IPS-20b (cell line): ENCODE results near the gene DIAPH2.

Source experiments
- H3K27ac ChIP-seq: one replicate; pipeline ENCODE4 v1.5.1; 2013; ENCODE audit warnings: low read length
- H3K27me3 ChIP-seq: 2 replicates; pipeline ENCODE4 v1.6.1; 2013; ENCODE audit warnings: mild to moderate bottlenecking, low read length, inconsistent platforms; ENCODE audit not compliant: insufficient read depth
- H3K36me3 ChIP-seq: 2 replicates; pipeline ENCODE4 v1.6.1; 2013; ENCODE audit warnings: low read depth, mild to moderate bottlenecking, inconsistent platforms, low read length, moderate library complexity; ENCODE audit not compliant: insufficient read depth
- H3K4me1 ChIP-seq: 2 replicates; pipeline ENCODE4 v1.6.1; 2013; ENCODE audit warnings: mild to moderate bottlenecking, control low read depth, inconsistent platforms, low read length, moderate library complexity; ENCODE audit not compliant: insufficient read depth
- H3K4me3 ChIP-seq: 2 replicates; pipeline ENCODE4 v1.5.1; 2013; ENCODE audit warnings: mild to moderate bottlenecking, low read length, inconsistent platforms
- H3K9ac ChIP-seq: 2 replicates; pipeline ENCODE4 v1.6.1; 2013; ENCODE audit warnings: low read depth, mild to moderate bottlenecking, inconsistent platforms, low read length, moderate library complexity
- H3K9me3 ChIP-seq: 2 replicates; pipeline ENCODE4 v1.6.1; 2013; ENCODE audit warnings: mild to moderate bottlenecking, low read depth, low read length, inconsistent platforms; ENCODE audit not compliant: insufficient read depth

Gene DIAPH2

DNA sequence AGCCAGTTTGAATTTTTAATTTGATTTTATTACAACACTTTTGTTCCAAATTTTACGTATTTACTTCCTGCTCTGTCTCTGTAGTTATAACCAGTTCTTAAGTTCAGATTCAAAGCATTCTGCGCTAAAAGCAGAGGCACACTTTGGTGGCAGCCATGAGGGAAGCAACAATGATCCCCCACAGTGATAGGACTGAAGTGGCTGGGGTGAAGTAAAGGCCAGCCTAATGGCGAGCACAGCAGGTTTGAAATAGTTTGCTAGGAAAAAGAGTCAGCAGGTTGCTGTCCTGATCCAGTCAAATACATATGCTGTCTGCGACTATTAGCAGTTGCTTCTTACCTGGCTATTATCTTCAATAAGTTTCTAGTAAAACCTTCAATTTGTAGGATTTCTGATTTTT, 375.4 kb downstream of the DIAPH2 start:
- Histone ChIP-seq H3K9me3 (no peaks in the 10 kb centered on the region), H3K4me1 (no peaks in the 10 kb centered on the region; the same call in 1 of the 2 replicates), H3K27me3 (peaks cover 13% of the 10 kb centered on the region; the same call in 1 of the 2 replicates), H3K27ac (no peak overlapping the region), H3K4me3 (no peak overlapping the region), H3K9ac (no peak overlapping the region), H3K36me3 (no peaks in the 10 kb centered on the region)

DNA sequence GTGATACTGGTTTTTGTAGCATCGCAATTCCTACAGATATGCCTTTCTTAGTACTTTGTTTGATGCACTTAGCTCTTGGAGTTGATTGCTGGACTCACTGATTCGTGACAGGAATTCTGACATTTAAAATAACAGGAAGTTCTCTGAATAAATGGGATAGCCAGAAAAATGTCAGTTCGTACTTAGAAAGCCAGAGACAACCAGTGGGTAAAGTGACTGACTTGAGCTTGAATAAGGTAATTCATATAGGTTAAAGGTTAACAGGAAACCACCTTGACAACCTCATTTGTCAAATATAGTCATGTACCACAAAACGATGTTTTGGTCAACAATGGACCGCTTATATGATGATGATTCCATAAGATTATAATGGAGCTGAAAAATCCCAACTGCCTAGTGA, 380.4 kb downstream of the DIAPH2 start:
- H3K27me3 ChIP-seq: no peaks in the 10 kb centered on the region; the same call in 1 of the 2 replicates
- H3K4me3 ChIP-seq: no peak overlapping the region
- no peaks in the 10 kb centered on the region for H3K9me3 ChIP-seq
- H3K4me1 ChIP-seq: no peaks in the 10 kb centered on the region; the same call in 1 of the 2 replicates
- H3K27ac ChIP-seq: no peak overlapping the region
- no peaks in the 10 kb centered on the region for H3K36me3 ChIP-seq
- no peak overlapping the region for H3K9ac ChIP-seq

DNA sequence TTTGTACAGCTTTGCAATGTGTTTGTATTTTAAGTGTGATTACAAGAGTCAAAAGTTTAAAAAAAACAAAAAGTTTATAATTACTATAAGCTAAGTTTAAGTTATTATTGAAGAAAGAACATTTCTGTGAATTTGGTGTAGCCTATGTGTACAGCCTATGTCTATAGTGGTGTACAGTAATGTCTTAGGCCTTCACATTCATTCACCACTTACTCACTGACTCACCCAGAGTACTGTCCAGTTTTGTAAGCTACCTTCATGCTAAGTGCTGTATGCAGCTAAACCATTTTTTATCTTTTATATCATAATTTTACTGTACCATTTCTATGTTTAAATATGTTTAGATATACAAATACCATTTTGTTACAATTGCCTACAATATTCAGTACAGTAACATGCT, 381.3 kb downstream of the DIAPH2 start:
- H3K9me3 ChIP-seq: no peaks in the 10 kb centered on the region
- no peak overlapping the region for H3K27ac ChIP-seq
- H3K4me1 ChIP-seq: no peaks in the 10 kb centered on the region
- H3K4me3 ChIP-seq: no peak overlapping the region
- H3K36me3 ChIP-seq: no peaks in the 10 kb centered on the region
- no peak overlapping the region for H3K9ac ChIP-seq
- no peaks in the 10 kb centered on the region; the same call in 1 of the 2 replicates for H3K27me3 ChIP-seq

DNA sequence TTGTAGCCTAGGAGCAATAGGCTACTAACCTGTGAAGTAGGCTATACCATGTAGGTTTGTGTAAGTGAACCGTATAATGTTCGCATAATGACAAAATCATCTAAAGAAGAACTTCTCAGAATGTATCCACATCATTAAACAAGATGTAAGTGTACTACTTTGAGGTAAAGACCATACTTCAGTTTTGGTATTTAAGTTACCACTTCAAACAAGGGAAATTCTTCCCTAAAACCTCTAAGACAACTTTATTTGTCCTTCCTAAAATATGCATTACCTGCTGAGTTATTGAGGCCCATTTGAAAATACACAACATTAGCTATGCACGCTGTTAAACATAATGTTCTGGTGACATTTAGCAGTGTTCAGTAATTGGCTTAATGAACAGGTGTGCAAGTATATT, 381.7 kb downstream of the DIAPH2 start:
- Histone ChIP-seq H3K4me1 (no peaks in the 10 kb centered on the region), H3K27ac (no peak overlapping the region), H3K27me3 (no peaks in the 10 kb centered on the region), H3K4me3 (no peak overlapping the region), H3K9ac (no peak overlapping the region), H3K36me3 (no peaks in the 10 kb centered on the region), H3K9me3 (no peaks in the 10 kb centered on the region)

DNA sequence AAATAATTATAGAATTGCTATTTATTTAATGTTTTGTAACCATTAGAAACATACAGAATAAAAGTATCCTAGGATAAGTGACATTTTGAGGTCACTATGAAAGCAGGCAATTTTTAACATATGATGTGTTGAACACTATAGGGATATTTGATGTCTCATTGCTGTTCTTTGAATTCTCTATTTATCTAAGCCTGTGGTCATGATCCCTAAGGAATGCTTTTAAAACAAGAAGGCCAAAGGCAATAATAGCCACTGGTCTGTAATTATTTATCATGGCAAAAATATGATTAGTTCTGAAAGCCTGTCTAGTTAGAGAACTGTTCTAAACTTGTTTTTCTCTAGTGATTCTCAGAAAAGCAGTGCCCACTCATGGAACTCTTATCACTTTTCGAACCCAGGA, 385.7 kb downstream of the DIAPH2 start:
- Histone ChIP-seq H3K36me3 (no peaks in the 10 kb centered on the region), H3K4me1 (no peaks in the 10 kb centered on the region), H3K9me3 (no peaks in the 10 kb centered on the region), H3K27me3 (no peaks in the 10 kb centered on the region), H3K9ac (no peak overlapping the region), H3K4me3 (no peak overlapping the region), H3K27ac (no peak overlapping the region)

DNA sequence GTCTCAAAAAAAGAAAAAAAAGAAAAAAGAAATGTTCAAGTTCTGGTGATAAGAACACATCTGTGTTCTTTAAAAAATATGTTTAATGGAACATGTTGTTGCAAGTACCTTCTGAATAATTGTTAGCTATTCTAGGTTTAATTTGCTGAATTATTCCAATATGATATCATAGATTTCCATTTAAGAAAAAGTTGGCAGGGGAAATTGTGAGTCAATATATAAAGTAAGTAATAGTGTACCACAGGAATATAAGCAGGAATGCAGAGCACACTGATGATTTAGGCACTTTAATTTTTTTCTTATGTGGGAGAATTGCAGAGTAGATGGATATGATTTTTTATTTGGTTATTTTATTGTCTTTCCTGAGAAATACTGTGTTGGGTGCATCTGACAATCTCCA, 389.8 kb downstream of the DIAPH2 start:
- Histone ChIP-seq H3K4me1 (no peaks in the 10 kb centered on the region), H3K36me3 (no peaks in the 10 kb centered on the region), H3K27me3 (no peaks in the 10 kb centered on the region), H3K9me3 (no peaks in the 10 kb centered on the region), H3K27ac (no peak overlapping the region), H3K4me3 (no peak overlapping the region), H3K9ac (no peak overlapping the region)

DNA sequence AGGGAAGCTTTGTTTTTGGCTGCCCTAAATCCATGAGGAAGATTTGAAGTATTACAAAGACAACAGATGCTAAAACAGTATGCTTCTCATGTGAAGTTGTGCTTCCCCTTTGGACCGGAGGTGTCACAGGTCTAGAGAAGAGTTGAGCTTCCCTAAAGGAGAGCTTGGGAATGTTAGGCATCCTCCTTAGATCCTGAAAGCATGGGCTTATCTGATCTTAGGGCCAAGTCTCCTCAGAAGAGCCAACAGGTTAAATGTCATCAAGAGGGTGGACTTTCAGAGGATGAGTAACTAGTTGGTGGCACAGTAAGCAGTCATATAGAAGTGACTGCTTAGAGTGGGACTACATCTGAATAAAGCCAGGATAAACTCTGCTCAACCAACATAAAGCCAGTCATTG, 404.5 kb downstream of the DIAPH2 start:
- Histone ChIP-seq H3K9ac (no peak overlapping the region), H3K27ac (no peak overlapping the region), H3K36me3 (no peaks in the 10 kb centered on the region), H3K4me3 (no peak overlapping the region), H3K4me1 (no peaks in the 10 kb centered on the region), H3K9me3 (no peaks in the 10 kb centered on the region), H3K27me3 (no peaks in the 10 kb centered on the region)

DNA sequence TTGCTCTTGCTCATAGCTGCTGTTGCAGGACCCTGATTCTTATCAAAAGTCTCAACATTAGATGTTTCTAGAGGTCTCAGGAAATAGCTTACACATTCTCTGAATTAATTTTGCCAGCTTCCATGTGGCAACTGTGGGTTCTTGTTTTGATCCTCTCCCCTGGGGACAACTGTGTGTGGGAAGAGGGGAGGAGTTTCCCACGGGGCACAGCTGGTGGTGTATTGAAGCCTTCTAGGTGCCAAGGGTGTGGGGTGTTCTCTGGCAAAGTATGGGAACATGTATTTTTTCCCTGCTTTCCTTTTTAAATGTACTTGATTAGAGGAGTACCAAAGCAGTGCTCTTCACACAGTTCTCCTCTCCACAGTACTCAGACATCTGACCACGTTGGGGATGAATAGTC, 411.7 kb downstream of the DIAPH2 start:
- Histone ChIP-seq H3K36me3 (no peaks in the 10 kb centered on the region), H3K27me3 (no peaks in the 10 kb centered on the region), H3K27ac (no peak overlapping the region), H3K4me1 (no peaks in the 10 kb centered on the region), H3K9ac (no peak overlapping the region), H3K9me3 (no peaks in the 10 kb centered on the region), H3K4me3 (no peak overlapping the region)

DNA sequence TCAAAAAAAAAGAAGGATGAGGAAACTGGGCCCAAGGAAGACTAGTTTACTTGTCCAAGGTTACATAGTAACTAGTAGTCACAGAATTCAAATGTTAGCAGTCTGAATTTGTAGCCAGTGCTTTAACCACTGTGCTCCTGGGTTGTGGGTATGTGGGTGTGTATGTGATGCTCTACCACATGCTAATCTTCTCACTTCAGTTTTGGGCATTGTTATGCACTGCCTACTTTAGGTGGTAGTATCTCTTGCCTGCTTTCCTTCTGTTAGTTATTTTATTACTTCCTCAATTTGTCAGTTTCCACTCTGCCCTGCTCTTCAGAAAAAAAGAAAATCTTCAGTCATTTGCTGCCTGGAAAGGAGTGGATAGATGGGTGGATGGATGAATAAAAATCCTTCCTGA, 418.3 kb downstream of the DIAPH2 start:
- H3K27me3 ChIP-seq: no peaks in the 10 kb centered on the region
- H3K4me3 ChIP-seq: no peak overlapping the region
- no peaks in the 10 kb centered on the region for H3K36me3 ChIP-seq
- no peak overlapping the region for H3K9ac ChIP-seq
- no peak overlapping the region for H3K27ac ChIP-seq
- H3K9me3 ChIP-seq: no peaks in the 10 kb centered on the region
- H3K4me1 ChIP-seq: no peaks in the 10 kb centered on the region

DNA sequence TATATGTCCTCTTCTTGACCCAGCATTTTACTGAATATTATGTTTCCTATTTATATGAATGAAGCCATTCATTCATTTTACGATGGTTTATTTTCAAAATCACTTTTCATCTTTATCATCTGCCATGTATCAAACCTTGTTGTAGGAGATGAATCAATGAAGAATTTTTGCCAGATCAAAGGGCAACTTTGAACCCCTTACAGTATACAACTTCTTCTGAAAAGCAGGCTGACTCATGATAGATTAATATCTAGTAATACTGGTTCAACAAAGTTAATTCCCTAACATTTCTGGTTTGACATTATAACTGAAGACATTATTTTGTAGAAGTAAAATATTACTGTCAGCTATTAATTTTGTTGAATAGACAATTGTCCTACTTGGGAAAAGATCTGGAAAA, 425.1 kb downstream of the DIAPH2 start:
- Histone ChIP-seq H3K27me3 (no peaks in the 10 kb centered on the region), H3K4me3 (no peak overlapping the region), H3K36me3 (no peaks in the 10 kb centered on the region), H3K9ac (no peak overlapping the region), H3K27ac (no peak overlapping the region), H3K4me1 (no peaks in the 10 kb centered on the region), H3K9me3 (no peaks in the 10 kb centered on the region)

DNA sequence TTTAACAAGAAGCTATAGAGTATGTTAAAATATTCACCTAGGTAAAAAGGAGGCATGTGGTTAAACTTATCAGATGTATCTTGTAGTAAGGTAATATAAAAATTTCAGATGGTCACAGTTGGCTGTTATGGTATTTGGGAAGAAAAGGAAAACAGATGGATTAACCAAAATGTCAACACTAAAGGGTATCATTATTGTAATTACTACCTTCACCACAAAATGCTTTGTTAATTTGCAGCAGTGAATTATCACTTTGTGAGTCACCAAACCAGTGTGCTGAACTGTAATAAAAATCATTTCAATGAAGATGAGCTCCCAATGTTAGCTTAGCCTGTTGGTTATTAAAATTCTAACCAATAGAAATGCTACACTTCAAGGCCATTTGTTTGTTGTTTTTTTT, 432.9 kb downstream of the DIAPH2 start:
- Histone ChIP-seq H3K36me3 (no peaks in the 10 kb centered on the region), H3K9me3 (no peaks in the 10 kb centered on the region), H3K4me3 (no peak overlapping the region), H3K27ac (no peak overlapping the region), H3K4me1 (no peaks in the 10 kb centered on the region), H3K9ac (no peak overlapping the region), H3K27me3 (no peaks in the 10 kb centered on the region)

DNA sequence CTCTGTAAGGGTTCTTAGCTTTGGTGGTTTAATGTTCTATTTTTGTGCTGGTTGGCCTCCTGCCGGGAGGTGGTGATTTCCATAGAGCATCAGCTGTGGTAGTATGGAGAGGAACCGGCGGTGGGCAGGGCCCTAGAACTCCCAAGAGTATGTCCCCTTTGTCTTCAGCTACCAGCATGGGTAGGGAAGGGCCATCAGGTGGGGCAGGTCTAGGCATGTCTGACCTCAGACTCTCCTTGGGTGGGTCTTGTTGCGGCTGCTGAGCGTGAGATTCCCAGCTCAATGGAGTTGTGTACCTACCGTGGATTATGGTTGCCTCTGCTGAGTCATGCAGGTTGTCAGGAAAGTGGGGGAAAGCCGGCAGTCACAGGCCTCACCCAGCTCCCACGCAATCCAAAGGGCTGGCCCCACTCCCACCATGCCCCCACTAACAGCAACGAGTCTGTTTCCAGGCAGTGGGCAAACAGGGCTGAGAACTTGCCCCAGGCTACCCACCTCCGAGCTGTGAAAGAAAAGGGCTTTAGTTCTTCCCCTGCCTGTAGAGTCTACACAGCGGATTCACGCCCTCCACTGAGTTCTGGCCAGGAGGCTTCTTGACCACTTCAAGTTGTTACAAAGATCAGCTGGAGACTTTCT, 434.9 kb downstream of the DIAPH2 start:
- no peaks in the 10 kb centered on the region for H3K27me3 ChIP-seq
- H3K9ac ChIP-seq: no peak overlapping the region
- no peaks in the 10 kb centered on the region for H3K4me1 ChIP-seq
- H3K36me3 ChIP-seq: no peaks in the 10 kb centered on the region
- H3K27ac ChIP-seq: no peak overlapping the region
- no peak overlapping the region for H3K4me3 ChIP-seq
- H3K9me3 ChIP-seq: no peaks in the 10 kb centered on the region
